Uterus (tissue), 4 donors: ENCODE data around the gene GALNT7. TPM values are rescaled to one million over a fixed set of nuclear protein-coding genes. Genes with fewer than 3 reads are reported as not detected.

Experiments
- DNase-seq, 2 donors: peaks; one replicate each; pipeline ENCODE4 v3.0.0-alpha.2; 2019 to 2020
- H3K27ac ChIP-seq, 2 donors: fragments of 200-600 bp; sonication (generic); 1 replicate in 1 of 2; 2 replicates in 1 of 2; pipeline ENCODE4 v1.5.1; 2016 to 2018
- H3K27me3 ChIP-seq, 2 donors: fragments of 200-600 bp; sonication (generic); one replicate each; pipeline ENCODE4 v1.5.1; 2018 to 2019; ENCODE audit warnings: control low read depth in 1 of 2
- H3K36me3 ChIP-seq, 2 donors: fragments of 200-600 bp; sonication (generic); one replicate each; pipeline ENCODE4 v1.5.1; 2019; ENCODE audit warnings: control low read depth in 1 of 2
- H3K4me1 ChIP-seq, 2 donors: fragments of 200-600 bp; sonication (generic); one replicate each; pipeline ENCODE4 v1.5.1; 2018 to 2019; ENCODE audit warnings: control low read depth in 1 of 2
- H3K4me3 ChIP-seq, 2 donors: fragments of 200-600 bp; sonication (generic); 1 replicate in 1 of 2; 2 replicates in 1 of 2; pipeline ENCODE4 v1.5.1; 2018 to 2019; ENCODE audit warnings: mild to moderate bottlenecking in 1 of 2
- H3K9me3 ChIP-seq, 2 donors: fragments of 200-600 bp; sonication (generic); one replicate each; pipeline ENCODE4 v1.5.1; 2019; ENCODE audit warnings: control low read depth in 1 of 2
- CTCF ChIP-seq, 4 experiments: fragments of 200-600 bp in 2 of 4; fragments of 450-650 bp in 2 of 4; sonication (generic) in 2 of 4; IDR thresholded peaks; one replicate each; pipeline ENCODE4 v1.5.1; 2016 to 2019; ENCODE audit warnings: antibody characterized with exemption in 4 of 4, mild to moderate bottlenecking in 2 of 4, moderate library complexity in 1 of 4
- POLR2A ChIP-seq, 2 donors: fragments of 450-650 bp; IDR thresholded peaks; one replicate each; pipeline ENCODE4 v1.6.1; 2016; ENCODE audit warnings: antibody characterized with exemption in 2 of 2, mild to moderate bottlenecking in 1 of 2, moderate library complexity in 1 of 2
- intact Hi-C: fragments of 100-400 bp; cut with DNase I; formaldehyde crosslinking; loops from one replicate; pipeline ENCODE4 v1.15.1; 2023; ENCODE audit warnings: low total_unique reads
- total RNA-seq, 4 donors: library from RNA; depleted of rRNA in 3 of 4; stranded (reverse); fragments of >200 nt in 3 of 4; gene quantifications; one replicate each; pipeline versions ENCODE4 v1.1.0 to v1.2.4, GENCODE V29; 2014 to 2023
- donor health status: DM: yes; HTN: yes; CAD: no.

Gene GALNT7
- total RNA-seq, 4 donors from 2014 or later = 7.7 to 48.2 (median 19.2) TPM

DNA sequence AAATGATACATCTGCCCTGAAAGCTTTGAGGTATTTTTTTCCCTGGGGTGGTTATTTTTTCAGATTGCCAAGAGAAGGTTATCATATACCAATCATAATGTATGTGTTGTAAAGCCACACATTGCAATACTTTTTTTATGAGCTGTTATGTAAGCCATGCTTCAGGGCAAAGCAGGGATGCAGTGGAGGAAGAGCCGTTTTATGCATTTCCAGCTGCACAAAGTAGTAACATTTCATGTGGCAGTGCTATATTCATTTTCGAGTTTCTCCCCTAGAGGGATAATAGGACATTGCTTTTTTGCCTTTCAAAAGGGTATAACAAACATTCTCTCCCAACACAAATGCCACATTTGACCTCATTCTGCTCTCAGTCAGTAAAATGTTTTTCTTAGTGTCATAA, 68.5 kb downstream of the GALNT7 start:
- peak overlapping the region; percentile 67 to 72 for H3K27ac ChIP-seq
- intact Hi-C loops = no loop called here
- H3K36me3 ChIP-seq = no peaks in the 10 kb centered on the region
- no peak for TF ChIP-seq POLR2A (IDR thresholded peaks at IDR 0.05)
- TF ChIP-seq CTCF (IDR thresholded peaks at IDR 0.05) = no peak
- H3K4me1 ChIP-seq = peaks cover 2 to 7% of the 10 kb centered on the region in 2 donors
- H3K4me3 ChIP-seq = no peak overlapping the region
- DNase-seq = no peak
- H3K9me3 ChIP-seq = no peaks in the 10 kb centered on the region
- no peaks in the 10 kb centered on the region for H3K27me3 ChIP-seq

- TF ChIP-seq POLR2A (IDR thresholded peaks at IDR 0.05) (no peak), CTCF (IDR thresholded peaks at IDR 0.05) (no peak)
- no peaks in the 10 kb centered on the region for H3K36me3 ChIP-seq
- H3K4me1 ChIP-seq = peaks cover 2 to 7% of the 10 kb centered on the region in 2 donors
Measured at GRCh38 chr4:173237762-173238161, 69.2 kb downstream of the GALNT7 start.

DNA sequence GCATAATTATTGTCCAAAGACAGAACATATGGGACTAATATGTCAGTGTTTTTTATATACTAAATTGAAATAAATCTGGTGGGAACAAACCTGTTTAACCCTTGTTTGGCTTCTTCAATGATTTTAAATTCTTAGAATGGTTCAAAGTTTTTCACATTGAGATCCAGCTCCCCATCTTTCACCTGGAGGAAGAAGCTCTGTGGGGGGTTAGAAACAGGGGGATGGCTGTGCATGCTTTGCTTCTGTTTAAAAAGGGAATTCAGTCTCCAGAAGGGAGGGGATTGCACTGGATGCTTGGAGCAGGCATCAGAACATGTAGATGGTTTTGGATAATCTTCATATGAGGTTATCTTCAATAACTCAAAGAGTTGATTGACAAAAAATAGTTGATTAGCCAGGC, 72.1 kb downstream of the GALNT7 start:
- Histone ChIP-seq H3K27me3 (no peaks in the 10 kb centered on the region), H3K4me1 (peaks cover 4 to 11% of the 10 kb centered on the region in 2 donors), H3K36me3 (no peaks in the 10 kb centered on the region), H3K27ac (no peak overlapping the region), H3K4me3 (no peak overlapping the region), H3K9me3 (no peaks in the 10 kb centered on the region)
- DNase-seq = no peak
- TF ChIP-seq CTCF (IDR thresholded peaks at IDR 0.05) (no peak), POLR2A (IDR thresholded peaks at IDR 0.05) (no peak)
- intact Hi-C loops = no loop called here

More at GRCh38 chr4:173237762-173238161, 69.2 kb downstream of the GALNT7 start:
- intact Hi-C loops = no loop called here
- DNase-seq = no peak
- H3K27me3 ChIP-seq = no peaks in the 10 kb centered on the region
- H3K9me3 ChIP-seq = no peaks in the 10 kb centered on the region
- H3K27ac ChIP-seq = peak overlapping the region; percentile 67 to 72
- H3K4me3 ChIP-seq = no peak overlapping the region

DNA sequence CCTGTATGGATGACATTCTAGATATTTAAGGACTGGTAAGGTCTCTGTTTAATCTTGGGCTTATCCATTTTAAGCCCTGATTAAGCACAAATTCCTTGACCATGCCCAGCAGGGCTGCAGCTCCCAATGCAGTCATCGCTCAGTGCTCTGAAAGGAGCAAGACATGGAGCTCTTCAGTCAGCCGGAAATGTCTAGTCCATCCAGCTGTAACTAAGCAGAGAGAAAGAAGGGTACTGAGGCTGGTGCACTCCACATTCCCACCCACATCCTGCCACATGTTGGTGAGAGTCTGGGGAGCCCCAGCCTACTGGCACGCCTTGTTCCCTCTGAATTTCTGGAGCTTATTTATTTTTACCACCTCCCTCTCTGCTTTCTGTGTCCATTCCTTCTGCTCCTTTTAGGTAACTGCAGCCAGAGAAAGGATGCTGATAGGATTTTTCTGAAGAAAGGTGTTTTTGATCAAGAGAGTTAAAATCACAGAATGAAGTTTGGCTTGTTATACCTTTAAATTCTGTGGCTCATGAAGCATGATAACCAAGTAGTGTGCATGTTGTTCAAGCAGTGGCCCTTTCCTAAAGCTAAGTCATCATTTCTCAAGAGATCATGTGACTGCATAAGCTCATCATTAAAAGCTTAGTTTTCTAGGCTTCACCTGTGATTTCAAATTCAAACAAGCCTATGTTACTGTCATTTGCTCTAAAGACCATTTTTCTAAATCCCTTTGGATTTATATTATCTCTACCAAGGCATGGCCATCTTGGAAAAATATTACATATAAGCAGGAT, 74.0 kb downstream of the GALNT7 start:
- no peak for TF ChIP-seq CTCF (IDR thresholded peaks at IDR 0.05)
- no peak for TF ChIP-seq POLR2A (IDR thresholded peaks at IDR 0.05)
- Histone ChIP-seq H3K4me1 (peaks cover 0 to 9% of the 10 kb centered on the region in 2 donors), H3K27me3 (no peaks in the 10 kb centered on the region), H3K9me3 (no peaks in the 10 kb centered on the region), H3K36me3 (no peaks in the 10 kb centered on the region), H3K27ac (peak overlapping the region; percentile 21 to 28), H3K4me3 (no peak overlapping the region)
- DNase-seq = no peak
- intact Hi-C loops = no loop called here

DNA sequence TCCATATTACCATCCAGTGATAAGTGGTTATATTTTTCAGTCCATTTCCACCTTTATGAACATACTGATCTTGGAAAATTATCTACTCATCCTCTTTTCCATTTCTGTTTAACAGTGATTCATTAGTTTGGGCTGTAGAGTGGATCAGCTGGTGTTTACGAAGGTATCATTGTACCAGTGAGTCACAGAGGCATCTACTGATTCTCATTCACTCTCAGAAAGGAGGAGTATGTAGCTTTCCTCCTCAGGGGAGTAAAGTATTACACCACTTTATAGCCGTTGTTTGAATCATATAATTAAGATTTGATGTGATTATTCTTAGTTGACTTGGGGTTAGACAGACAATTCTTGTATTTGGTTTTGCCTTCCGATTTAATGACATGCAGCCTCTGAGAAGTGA, 74.7 kb downstream of the GALNT7 start:
- no peak for DNase-seq

More for the DNA sequence above, 74.7 kb downstream of the GALNT7 start:
- H3K4me1 ChIP-seq = peaks cover 0 to 9% of the 10 kb centered on the region in 2 donors
- intact Hi-C loops = no loop called here
- TF ChIP-seq POLR2A (IDR thresholded peaks at IDR 0.05) (no peak), CTCF (IDR thresholded peaks at IDR 0.05) (no peak)
- no peaks in the 10 kb centered on the region for H3K36me3 ChIP-seq
- peak overlapping the region; percentile 21 to 28 for H3K27ac ChIP-seq
- no peak overlapping the region for H3K4me3 ChIP-seq
- no peaks in the 10 kb centered on the region for H3K9me3 ChIP-seq
- no peaks in the 10 kb centered on the region for H3K27me3 ChIP-seq
